ENCODE measurements around the gene SNED1. TPM values are rescaled to one million over a fixed set of nuclear protein-coding genes. Genes with fewer than 3 reads are reported as not detected.
"Not testable (repeated sequence)": the region's sequence is repeated elsewhere in the genome, so short reads cannot be mapped to it uniquely, and the experiment has no call there.

SNED1 gene
- total RNA-seq, 2 experiments from 2014 or later = 0.91 to 1.0 TPM

DNA sequence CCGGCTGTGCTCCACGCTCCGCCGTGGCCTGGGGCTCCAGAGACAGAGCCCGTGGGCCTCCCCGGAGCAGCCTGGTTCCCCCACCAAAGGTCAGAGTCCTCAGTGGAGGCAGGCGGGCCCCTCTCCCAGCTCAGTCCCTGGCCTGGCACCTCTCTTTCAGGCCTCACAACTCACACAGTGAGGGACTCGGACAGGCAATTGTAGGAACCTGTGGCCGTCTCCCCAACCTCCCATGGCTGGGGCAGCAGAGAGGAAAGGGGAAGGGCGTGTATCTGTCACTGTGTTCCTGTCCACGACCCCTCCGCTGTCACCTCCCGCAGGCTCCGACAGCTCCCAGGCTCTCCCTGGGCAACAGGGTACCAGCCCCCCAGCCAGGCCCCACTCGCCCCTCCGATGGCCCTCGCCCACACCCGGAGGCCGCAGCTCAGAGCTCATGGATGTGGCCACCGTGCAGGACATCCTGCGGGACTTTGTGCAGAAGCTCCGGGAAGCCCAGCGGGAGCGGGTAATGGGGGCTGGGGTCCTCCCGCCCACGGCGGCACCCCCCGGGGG is 32.4 kb upstream of the SNED1 start:
- H3K4me3 Mint-ChIP-seq = no peak overlapping the region
- peaks cover 2% of the 10 kb centered on the region for H3K36me3 Mint-ChIP-seq
- H3K27me3 Mint-ChIP-seq = no peaks in the 10 kb centered on the region
- DNase-seq = no peak
- H3K27ac Mint-ChIP-seq = no peak overlapping the region
- no peaks in the 10 kb centered on the region for H3K4me1 Mint-ChIP-seq
- H3K9me3 Mint-ChIP-seq = no peaks in the 10 kb centered on the region

DNA sequence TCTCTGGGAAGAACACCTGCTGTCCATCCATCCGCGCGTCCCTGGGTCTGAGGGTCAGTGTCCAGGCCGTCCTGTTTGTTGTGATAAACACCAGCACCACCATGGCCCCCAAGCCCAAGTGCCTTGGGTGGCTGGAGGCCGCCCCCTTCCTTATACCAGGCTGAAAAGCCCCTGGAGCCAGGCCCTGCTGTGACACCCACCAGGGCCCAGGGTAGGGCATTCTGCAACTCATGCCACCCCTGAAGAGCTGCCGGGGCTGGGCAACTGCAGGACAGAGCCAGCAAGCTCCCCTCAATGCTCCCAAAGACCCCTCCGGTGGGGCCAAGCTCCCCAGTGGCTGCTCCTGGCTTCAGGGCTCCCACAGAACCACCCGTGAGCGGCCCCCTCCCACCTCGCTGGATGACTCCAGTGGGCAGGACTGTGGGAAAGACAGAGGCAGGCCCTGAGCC is 31.9 kb upstream of the SNED1 start:
- Mint-ChIP-seq H3K36me3 (peaks cover 2% of the 10 kb centered on the region), H3K27me3 (no peaks in the 10 kb centered on the region), H3K9me3 (no peaks in the 10 kb centered on the region), H3K4me1 (no peaks in the 10 kb centered on the region), H3K27ac (no peak overlapping the region), H3K4me3 (no peak overlapping the region)
- DNase-seq = no peak

DNA sequence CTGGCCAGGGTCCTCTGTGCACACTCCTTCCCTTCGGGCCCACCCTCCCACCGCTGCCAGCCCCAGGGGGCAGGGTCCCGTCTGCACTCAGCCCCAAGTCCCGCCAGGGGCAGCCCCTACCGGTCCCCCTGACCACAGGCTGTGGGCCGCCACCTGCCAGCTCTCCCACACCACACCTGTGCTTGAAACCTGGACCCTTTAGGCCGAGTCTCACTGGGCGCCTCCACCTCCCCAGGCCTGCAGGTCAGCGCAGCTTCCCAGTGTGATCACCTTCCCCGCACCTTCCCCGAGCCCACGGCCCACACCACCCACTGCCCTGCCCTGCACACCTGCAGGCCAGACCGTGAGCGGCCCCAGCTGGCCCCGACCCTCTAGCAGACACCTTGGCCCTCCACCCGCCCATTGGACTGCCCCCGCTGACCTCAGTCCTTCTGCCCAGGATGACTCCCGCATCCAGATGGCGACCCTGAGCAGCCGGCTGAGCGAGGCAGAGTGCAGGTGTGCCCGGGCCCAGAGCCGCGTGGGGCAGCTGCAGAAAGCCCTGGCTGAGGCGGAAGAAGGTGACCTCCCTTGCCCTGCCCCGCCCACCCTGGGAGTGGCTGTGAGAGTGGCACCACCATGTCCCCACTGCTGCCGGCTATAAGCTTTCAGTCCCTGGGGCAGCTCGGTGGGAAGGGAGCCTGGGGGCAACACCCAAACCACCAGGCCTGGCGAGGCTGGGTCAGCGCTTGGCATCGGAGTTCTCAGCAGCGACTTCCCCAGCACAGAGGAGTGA is 31.3 kb upstream of the SNED1 start:
- Mint-ChIP-seq H3K9me3 (no peaks in the 10 kb centered on the region), H3K4me1 (no peaks in the 10 kb centered on the region), H3K27ac (no peak overlapping the region), H3K36me3 (peaks cover 2% of the 10 kb centered on the region), H3K4me3 (no peak overlapping the region), H3K27me3 (no peaks in the 10 kb centered on the region)
- no peak for DNase-seq

DNA sequence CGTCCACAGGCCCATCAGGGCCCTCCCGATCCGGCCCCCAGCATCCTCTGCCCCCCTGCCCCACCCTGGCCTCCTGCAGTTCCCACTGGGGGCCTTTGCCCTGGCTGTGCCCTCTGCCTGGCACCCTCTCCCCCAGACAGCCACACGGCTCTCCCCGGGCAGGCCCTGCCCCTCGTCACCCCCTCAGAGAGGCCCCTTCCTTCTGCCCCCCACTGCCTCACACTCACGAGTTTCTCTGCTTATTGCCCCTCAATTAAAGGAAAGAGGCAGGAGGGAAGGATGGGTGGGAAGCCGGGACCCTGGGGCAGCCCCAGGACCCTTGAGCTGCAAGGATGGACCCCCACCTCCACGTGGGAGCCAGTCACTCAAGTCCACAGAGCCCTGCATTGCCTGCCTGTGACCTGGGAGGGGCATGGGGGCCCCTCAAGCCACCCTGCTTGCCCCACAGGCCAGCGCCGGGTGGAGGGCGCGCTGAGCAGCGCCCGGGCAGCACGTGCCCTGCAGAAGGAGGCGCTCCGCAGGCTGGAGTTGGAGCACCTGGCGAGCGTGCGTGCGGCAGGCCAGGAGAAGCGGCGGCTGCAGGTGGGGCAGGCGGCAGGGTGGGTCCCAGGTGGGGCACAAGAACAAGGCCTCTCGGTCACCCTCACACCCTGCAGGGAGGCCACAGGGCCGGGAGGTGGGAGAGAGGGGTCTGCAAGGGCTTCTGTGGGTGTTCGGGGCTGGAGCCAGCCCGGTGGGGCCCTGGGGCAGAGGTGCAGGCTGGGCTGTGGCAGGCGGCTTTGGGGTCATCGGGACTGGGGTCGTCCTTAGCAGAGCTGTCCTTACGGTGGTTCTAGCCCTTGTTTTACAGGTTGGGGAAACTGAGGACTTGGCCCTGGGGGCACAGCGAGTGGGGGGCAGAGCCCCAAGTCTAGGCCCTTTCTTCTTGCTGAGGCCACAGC is 30.5 kb upstream of the SNED1 start:
- no peaks in the 10 kb centered on the region for H3K4me1 Mint-ChIP-seq
- H3K27ac Mint-ChIP-seq = no peak overlapping the region
- H3K27me3 Mint-ChIP-seq = no peaks in the 10 kb centered on the region
- no peak overlapping the region for H3K4me3 Mint-ChIP-seq
- H3K36me3 Mint-ChIP-seq = peaks cover 2% of the 10 kb centered on the region
- no peak for DNase-seq
- H3K9me3 Mint-ChIP-seq = no peaks in the 10 kb centered on the region

DNA sequence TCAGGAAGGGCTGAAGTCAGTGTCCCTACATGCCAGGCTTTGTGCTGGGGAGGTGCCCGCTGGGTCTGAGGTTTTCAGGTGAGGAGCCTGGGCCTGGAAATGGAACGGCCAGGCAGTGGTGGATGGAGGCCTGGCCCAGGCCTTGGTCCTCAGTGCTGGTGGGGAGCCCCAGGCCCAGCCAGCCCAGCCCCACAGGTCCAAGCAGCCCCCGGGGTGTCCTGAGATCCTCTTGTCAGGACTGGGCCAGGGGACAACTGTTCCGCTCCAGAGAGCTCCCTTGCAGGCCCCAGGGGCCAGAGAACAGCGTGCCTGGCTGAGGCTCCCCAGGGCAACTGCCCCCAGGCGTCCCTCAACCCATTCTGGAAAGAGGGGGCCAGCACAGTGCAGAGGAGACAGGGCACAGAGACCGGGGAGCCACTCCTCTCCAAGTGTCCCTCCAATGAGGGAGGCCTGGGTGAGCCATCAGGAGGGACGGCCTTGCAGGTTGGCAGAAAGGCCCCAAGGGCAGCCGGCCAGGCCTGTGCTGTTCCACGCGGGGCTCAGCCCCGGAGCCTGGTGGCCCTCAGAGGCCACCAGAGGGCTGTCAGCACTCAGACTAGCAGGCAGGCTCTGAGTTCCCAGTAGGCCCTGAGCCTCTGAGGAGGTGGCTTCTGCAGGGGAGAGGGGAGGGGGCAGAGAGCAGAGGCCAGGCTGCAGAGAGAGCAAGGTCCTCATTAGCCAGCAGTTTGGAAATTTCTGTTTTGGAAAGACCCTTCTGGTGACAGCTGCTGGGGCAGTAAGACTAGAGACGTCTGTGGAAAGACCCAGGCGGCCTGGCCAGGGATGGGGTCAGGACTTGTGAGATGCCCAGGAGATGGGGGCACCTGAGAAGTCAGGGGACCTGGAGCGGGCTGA is 29.4 kb upstream of the SNED1 start:
- Mint-ChIP-seq H3K4me1 (peaks cover 2% of the 10 kb centered on the region), H3K9me3 (no peaks in the 10 kb centered on the region), H3K27ac (no peak overlapping the region), H3K36me3 (peaks cover 2% of the 10 kb centered on the region), H3K27me3 (no peaks in the 10 kb centered on the region), H3K4me3 (no peak overlapping the region)
- DNase-seq = no peak

DNA sequence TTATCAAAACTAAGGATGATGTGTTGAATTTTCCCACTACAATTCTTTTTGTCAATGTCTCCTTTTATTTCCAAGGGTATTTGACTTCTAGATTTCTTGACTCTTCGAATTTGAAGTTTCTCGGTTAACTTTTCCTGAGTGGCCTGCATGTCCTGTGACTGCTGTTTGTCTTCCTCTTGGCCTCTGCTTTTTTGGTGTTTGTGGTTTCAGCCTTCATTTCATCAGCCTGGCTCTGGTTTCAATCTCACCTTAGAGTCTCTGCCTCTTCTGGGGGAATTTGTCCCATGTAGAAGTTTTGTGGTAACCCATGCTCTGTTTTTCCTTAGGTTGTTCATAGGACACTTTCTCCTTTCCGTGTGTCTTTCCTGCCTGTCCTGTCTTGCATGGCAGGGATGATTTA is 28.3 kb upstream of the SNED1 start:
- peaks cover 2% of the 10 kb centered on the region for H3K36me3 Mint-ChIP-seq
- H3K27ac Mint-ChIP-seq = no peak overlapping the region
- H3K4me3 Mint-ChIP-seq = no peak overlapping the region
- H3K4me1 Mint-ChIP-seq = peaks cover 8% of the 10 kb centered on the region
- no peak for DNase-seq
- peaks cover 5% of the 10 kb centered on the region for H3K27me3 Mint-ChIP-seq
- no peaks in the 10 kb centered on the region for H3K9me3 Mint-ChIP-seq

DNA sequence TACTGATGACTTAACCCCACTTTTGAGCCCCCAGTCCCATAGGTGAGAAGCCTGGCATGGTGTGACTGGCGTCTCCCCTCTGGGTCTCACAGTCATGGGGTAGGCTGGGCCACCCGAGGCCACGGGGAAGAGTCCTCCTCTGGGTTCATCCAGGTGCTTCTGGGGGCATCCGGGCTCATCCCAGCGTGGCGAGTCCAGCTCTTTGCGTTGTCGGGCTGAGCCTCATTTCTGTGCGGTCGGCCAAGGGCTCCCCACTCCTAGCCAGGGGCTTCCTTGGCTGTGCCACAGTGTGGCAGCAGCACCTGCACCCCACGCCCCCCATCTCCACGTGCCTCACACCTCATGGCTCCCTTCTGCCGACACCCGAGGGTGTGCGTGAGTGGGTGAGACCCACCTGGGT is 27.6 kb upstream of the SNED1 start:
- no peaks in the 10 kb centered on the region for H3K9me3 Mint-ChIP-seq
- peaks cover 8% of the 10 kb centered on the region for H3K4me1 Mint-ChIP-seq
- DNase-seq = no peak
- no peak overlapping the region for H3K27ac Mint-ChIP-seq
- H3K36me3 Mint-ChIP-seq = peaks cover 2% of the 10 kb centered on the region
- H3K27me3 Mint-ChIP-seq = peaks cover 6% of the 10 kb centered on the region
- no peak overlapping the region for H3K4me3 Mint-ChIP-seq

DNA sequence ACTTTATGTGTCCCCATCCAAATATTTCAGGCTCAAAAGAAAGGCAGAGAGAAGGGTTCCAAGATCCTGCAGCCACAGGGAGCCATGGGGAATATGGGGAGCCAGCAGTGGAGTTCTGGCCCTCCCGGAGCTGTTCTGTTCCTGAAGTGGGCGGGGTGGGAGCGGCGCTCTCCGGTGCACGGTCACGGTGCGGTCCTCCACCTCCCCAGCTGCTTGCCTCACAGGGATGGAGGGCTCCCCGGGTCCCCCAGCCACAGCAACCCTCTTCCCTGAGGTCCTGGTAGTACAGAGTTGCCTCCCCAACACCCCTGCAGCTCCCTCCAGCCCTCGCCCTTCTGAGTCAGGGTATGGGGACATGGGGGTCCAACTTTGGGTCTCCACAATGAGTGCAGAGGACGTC is 26.2 kb upstream of the SNED1 start:
- Mint-ChIP-seq H3K27ac (no peak overlapping the region), H3K4me3 (no peak overlapping the region)

DNA sequence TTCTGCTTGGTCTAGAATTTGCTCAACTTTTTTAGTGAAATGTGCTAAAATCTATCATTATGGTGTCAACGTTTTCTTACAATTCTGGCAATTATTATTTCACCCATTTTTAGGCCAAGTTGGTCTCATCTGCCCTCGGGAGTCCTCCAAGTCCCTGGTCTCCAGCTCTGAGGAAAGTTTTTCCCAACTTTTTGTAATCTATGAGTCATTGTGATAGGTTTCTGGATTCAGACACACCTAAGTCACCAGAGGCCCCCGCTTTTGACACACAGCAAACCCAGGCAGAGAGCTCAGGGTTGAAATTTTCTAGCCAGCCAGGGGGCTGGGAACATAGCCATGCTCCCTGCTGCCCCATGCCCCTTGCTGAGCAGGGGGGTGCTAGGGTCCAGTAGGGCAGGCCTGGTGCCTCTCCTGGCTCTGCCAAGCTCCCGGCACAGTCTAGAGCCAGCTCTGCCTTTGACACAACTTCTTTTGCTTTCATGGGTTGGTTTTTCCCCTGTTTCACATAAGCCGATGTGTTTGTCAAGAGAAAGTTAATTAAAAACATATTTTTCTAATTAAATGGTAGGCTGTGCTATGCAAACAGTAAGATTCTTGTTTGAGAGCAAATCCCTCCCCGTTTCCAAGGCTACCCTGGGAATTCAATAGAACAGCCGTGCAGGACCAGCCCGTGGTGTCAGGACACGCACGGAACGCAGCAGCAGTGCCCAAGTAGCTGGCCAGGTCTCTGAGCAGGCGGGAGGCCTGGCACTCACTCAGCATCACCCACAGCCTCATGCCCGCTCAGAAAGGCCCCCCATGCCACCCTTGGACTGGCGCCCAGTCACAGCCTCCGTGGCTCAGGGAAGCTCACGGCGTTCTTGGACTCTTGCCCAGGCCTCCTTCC is 25.5 kb upstream of the SNED1 start:
- H3K4me3 Mint-ChIP-seq = no peak overlapping the region
- peaks cover 2% of the 10 kb centered on the region for H3K36me3 Mint-ChIP-seq
- no peak overlapping the region for H3K27ac Mint-ChIP-seq
- peaks cover 8% of the 10 kb centered on the region for H3K4me1 Mint-ChIP-seq
- DNase-seq = no peak
- H3K27me3 Mint-ChIP-seq = peaks cover 6% of the 10 kb centered on the region
- H3K9me3 Mint-ChIP-seq = no peaks in the 10 kb centered on the region

More for the DNA sequence above, 26.2 kb upstream of the SNED1 start:
- no peak for DNase-seq
- Mint-ChIP-seq H3K9me3 (no peaks in the 10 kb centered on the region), H3K4me1 (peaks cover 8% of the 10 kb centered on the region), H3K27me3 (peaks cover 6% of the 10 kb centered on the region), H3K36me3 (peaks cover 2% of the 10 kb centered on the region)

DNA sequence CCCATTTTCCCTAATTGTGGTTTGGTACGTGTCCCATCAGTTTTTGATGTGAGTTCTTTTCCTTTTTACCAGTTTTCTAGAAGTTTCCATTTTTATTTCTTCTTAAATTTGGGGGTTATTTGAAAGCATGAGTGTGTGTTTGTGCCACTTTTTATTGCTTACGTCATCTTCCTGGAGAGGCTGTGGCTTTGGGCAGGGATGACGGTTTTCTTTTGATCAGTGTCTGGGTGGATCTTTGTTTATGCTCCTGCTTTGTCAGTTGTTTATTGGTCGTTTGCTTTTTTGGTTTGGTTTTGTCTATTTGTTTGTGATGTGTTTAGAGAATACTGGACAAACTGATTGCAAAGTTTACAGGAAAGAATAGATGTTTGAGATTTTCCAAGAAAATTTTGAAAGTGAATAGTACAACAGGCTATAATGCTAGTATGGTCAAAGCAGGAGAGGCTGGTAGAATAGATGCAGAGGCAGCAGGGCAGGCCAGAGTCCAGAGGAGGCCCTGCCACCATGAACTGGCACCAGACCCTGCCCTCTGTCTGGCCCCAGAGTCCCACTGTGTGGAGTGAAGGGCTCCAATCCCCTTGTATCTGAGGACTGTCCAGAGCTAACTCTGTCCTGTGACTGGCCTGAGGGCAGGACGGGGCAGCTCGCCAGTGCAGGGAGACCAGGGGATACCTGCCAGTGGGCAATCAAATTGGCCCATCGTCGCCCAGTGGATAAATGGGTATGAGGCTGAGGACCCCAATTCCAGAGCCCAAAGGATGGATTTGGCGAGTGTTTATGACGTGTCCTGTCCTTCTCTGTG is 23.4 kb upstream of the SNED1 start:
- H3K27me3 Mint-ChIP-seq = peaks cover 6% of the 10 kb centered on the region
- H3K4me3 Mint-ChIP-seq = no peak overlapping the region
- H3K4me1 Mint-ChIP-seq = peaks cover 8% of the 10 kb centered on the region
- no peak for DNase-seq
- H3K9me3 Mint-ChIP-seq = no peaks in the 10 kb centered on the region
- H3K36me3 Mint-ChIP-seq = peaks cover 2% of the 10 kb centered on the region
- no peak overlapping the region for H3K27ac Mint-ChIP-seq

DNA sequence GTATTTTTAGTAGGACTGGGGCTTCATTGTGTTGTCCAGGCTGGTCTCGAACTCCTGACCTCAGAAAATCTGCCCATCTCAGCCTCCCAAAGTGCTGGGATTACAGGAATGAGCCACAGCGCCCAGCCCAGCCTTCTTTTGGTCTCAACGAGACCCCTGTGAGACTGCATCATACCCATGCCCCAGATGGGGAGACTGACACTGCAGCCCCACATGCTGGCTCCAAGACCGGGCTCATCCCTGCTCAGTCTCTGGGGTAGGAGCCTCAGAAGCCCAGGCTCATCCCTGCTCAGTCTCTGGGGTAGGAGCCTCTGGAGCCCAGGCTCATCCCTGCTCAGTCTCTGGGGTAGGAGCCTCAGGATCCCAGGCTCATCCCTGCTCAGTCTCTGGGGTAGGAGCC is 22.5 kb upstream of the SNED1 start:
- H3K27me3 Mint-ChIP-seq, H3K36me3 Mint-ChIP-seq, H3K4me3 Mint-ChIP-seq, H3K9me3 Mint-ChIP-seq, DNase-seq, H3K27ac Mint-ChIP-seq, H3K4me1 Mint-ChIP-seq: not testable (repeated sequence)

DNA sequence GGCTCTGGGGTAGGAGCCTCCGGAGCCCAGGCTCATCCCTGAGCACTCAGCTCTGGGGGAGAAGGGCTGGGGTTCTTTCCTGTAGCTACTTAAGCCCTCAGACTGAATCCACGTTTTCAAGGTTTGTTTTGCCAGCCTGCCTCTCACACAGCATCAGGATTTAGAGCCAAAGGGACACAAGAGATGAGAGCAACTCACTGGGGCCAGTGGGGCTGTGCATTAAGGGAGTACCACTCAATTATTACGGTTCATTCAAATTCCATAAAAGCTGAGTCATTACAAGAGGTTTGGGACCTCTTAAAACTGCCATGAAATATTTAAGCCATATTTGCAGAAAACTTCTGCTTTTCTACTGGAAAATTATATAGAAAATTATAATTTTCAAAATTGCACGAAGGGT is 17.1 kb upstream of the SNED1 start:
- Mint-ChIP-seq H3K4me1 (no peaks in the 10 kb centered on the region), H3K27ac (no peak overlapping the region), H3K9me3 (no peaks in the 10 kb centered on the region), H3K36me3 (no peaks in the 10 kb centered on the region), H3K27me3 (no peaks in the 10 kb centered on the region), H3K4me3 (no peak overlapping the region)
- DNase-seq = no peak
